GM21825 (cell line): Measurements from ENCODE around the gene ARHGAP22.
"Not testable (repeated sequence)": the region's sequence is repeated elsewhere in the genome, so short reads cannot be mapped to it uniquely, and the experiment has no call there.

Source experiments
- ATAC-seq: cut with Tn5 transposase; IDR thresholded peaks from one replicate; pipeline ENCODE4 v1.9.1; 2021; ENCODE audit warnings: mild to moderate bottlenecking, moderate library complexity; ENCODE audit not compliant: unreplicated experiment

ARHGAP22 gene

DNA sequence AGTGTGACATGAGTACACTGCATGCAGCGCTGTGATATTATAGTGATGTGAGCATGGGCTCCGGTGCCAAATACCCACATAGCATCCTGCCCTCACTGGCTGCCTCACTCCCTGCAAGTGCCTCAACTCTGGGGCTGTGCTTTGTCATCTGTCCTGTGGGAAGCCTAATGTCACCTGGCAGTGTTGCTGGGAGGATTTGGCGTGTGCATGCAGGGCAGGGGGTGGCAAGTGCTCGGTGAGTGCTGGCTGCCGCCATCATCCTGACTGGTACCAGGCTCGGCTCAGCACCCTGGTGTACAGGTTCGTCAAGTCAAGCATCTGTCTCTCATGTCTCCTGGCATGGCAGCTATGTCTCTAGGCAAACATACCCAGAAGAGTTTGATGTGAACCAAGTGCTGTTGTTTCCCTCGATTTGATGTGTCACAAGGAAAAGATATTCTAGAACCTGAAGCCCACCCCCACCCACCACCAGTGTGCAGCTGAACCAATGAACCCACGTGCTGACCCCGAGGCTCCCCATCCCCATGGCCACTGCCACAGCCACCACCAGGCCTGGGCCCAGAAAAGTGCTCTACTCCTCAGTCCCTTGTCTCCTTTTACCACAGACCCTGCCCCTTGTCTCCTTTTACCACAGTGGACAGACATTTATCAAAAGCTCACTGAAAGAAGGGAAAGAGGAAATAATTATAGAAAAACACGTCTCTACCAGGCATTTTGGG lies 162.6 kb downstream of the ARHGAP22 start:
- no peak for ATAC-seq

DNA sequence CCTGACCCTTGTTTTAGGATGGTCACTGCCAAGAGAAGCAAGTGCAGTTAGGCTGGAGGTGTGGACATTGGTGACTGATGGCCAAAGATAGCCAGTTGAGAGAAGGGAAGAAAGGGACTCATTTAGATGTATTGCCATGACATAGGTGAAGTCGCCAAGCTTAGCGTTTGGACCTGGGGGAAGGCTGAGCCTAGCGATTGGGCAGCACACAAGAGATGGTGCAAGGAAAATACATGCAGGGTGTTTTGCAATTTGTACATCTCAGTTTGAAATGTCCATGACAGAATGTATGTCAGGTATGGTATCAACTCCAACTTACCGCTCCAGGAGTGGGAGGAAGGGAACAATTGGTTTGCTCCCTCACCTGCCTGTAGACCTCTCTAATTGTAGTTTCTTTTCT lies 164.1 kb downstream of the ARHGAP22 start:
- ATAC-seq = no peak

DNA sequence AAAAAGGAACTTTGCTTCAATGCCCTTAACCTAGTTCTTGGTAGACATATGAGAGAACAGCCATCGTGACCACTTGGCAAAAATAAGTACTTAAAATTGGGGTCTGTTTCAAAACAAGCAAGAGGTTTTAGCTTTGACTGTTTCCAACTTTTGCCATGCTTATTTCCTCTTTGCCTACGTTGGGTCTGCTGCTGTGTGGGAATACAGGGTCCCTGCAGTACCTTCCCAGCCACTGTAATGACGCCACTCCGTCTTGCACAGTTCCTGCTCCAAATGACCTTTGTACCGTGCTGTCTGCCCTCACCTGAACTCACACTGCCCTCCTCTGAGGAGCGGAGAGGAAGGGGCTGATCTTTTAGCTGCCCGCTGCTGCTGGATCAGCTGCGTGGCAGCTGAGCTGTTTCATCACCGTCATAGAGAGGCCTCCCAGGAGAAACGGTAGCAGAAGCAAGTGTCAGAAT lies 165.3 kb downstream of the ARHGAP22 start:
- no peak for ATAC-seq

DNA sequence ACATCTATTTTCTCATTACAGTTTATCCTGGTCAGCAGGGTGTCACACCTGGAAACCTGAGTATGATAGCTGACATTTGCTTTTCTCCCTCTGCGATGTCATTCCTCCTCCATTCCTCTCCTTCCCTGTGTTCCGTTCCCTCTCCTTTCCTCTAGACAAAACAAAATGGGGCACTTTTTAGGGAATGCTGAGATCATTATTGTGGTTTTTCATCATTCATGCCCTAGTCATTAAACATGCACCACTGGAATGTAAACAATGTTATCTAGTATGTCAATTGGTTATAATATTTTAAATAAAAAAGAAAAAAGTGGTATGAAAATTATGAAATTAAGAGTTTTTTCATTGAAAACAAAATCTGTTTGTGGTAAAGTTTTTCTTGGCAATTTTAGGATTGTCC lies 165.8 kb downstream of the ARHGAP22 start:
- ATAC-seq = no peak

DNA sequence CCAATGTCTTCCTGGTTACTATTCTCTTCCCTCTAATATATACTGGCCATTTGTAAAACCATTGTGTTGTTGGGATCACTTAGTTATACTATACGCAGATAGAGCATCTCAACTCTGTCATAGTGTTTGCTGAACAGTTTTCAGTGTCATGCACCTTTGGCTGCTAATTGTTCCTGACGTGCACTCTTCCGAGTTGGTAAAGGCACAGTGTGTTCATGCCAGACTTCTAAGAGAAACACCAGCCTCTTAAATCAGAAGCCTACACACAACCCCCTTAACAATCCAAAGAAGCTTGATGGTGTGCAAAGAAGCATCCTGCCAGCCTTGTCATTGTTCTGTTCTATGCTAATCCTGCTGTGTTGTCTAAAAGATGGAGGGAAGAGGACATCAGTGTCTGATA lies 167.3 kb downstream of the ARHGAP22 start:
- ATAC-seq = no peak

DNA sequence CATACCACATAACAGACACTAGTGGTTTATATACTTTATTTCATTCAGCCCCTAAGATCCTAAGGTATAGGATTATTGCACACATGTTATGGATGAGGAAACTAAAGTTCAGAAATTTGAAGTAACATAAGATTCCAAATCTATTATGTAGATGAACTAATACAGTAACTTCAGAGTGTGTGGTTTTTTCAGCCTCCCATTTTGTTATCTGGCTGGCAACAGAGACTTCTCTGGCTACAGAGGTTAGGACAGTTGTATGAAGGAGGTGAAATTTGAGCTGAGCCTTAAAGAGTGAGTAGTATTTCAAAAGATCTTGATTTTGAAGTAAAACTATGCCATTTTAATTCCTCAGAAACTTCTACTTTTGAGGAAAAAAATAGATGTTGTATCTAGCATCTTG lies 173.0 kb downstream of the ARHGAP22 start:
- ATAC-seq = no peak

DNA sequence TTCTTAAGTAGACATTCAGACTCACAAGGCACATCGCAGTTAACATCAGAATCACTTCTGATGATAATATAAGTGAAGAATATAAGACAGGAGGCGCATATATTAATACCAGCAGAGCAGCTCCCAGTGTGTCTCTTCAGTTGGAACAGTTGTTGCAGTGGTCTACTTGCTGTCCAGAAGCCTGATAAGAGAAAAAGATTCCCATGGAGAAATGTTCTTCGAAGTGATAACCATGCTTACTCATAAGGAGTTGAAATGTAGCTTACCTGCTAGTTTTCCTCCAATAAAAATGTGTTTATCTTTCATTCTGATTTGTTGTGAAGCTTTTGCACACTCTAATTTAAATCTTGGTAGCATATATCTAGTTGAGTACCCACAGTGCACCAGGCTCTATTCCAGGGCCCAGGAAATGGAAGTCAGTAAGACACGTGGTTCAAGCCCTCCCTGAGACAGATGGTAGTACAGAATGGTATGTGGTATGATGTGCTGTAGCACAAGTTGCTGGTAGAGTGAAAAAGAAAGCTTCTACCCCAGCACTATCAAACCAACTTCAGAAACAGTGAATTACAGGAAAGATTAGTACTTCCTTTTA lies 174.4 kb downstream of the ARHGAP22 start:
- ATAC-seq = no peak

DNA sequence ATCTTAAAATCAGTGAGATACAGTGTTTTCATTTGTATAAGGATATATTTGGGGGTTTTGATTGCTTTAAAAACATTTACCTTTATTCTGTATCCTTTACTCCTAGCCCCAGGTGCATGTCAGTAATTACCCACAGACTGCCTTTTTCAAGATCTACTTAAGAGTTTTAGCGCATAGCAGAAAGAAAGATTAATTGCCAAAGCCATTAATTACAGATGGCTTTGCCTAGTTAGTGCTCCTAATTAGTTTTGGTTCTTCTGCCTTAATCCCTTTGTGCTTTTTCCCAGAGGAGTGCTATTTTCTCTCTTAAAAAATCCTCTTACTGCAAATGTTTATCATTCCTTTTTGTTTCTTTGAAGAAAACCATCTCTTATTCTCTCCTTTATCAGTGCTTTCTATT lies 175.6 kb downstream of the ARHGAP22 start:
- no peak for ATAC-seq

DNA sequence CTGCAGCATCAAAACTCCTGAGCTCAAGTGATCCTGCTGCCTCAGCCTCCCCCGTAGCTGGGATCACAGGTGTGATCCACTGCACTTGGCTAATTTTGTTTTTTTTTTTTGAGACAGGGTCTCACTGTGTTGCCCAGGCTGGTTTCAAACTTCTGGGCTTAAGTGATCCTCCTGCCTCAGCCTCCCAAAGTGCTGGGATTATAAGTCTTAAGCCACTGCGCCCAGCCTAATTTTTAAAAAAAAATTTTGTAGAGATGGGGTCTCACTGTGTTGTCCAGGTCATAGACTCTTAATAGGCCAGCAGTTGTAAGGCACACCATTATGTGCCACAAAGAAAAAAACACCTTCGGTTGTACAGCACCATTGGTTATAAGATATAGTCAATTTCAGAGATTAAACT lies 176.0 kb downstream of the ARHGAP22 start:
- no peak for ATAC-seq

DNA sequence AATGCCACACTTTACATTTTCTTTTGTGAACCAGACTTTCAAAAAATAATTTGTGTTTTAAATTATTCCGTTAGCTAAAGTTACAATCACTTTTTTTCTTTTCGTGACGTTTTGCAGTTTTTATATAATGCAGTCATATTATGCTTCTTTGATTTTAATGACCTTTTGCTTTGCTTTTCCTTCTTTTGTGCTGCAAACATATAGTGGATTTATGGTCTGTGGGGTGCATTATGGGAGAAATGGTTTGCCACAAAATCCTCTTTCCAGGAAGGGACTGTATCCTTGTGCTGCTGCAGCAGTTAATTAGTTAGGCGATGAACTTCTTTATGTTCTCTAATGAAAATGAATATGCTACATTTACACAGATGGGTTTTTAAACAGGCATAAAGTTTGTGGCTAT lies 181.0 kb downstream of the ARHGAP22 start:
- no peak for ATAC-seq

DNA sequence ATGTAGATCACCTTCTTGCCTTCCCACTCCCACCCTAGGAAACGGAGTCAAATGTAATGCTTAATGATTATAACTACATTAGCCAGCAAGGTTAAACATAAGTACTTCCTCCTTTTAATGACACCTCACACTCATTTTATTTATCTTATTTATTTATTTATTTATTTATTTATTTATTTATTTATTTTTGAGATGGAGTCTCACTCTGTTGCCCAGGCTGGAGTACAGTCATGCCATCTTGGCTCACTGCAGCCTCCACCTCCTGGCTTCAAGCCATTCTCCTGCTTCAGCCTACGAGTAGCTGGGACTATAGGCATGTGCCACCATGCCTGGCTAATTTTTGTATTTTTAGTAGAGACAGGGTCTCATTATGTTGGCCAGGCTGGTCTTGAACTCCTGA lies 183.0 kb downstream of the ARHGAP22 start:
- not testable (repeated sequence) for ATAC-seq

DNA sequence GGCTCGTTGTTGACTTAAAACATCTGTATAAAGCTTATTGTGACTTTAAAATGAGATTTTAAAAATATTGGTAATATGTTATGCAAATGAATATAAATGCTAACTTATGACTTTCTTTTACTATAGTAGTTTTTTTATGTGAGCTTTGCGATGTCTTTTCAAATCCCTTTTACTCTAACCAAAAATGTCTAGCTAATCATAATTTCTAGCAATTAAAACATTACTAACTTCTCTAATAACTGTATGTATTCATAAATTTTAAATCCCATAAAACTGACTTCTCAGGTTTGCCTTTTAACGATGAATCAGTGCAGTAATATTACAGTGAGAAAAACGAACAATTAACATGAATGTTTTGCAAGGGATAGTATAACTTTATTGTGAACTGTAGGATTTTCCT lies 185.2 kb downstream of the ARHGAP22 start:
- ATAC-seq = no peak

DNA sequence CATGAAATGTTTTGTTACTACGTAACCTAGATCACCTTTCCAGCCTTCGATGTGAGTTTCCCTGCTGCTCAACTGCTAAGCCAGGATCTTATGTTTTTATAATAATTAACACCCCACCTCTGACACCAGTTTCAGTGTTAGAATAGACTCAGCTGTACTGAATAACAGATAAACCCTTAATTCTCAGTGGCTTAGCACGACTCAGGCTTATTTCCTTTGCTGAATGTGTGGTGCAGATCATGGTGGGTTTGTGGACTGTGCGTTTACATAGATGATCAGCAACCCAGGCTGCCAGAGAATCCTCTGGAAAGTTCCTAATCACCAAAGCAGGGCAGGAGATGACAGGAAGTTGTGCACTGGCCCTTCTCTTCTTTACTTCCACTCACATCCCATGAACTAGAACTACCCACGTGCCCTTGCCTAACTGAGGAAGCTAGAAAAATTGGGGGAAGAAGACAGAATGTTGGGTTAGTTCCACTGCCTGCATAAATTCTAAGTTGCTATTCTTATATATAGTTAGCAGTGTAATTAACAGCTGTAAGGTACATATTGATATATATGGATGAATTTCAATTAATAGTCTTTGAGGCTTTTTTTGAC lies 186.6 kb downstream of the ARHGAP22 start:
- ATAC-seq = no peak

DNA sequence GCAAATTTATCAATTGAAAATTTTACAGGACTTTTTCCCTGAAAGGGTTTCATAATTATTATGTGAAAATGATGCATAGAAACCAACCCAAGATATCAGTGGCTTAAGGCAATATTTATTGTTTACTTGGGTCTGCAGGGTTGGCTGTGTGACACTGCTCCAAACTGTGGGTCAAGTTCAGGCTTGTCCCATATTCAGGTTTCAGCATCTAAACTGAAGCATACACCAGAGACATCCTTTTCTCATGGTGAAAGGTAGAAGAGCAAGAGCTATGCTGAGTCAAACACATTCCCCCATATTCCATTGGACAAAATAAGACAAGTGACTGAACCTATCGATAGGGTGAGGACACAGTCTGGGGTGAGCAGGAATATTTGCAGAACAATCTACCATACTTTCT lies 187.5 kb downstream of the ARHGAP22 start:
- no peak for ATAC-seq

DNA sequence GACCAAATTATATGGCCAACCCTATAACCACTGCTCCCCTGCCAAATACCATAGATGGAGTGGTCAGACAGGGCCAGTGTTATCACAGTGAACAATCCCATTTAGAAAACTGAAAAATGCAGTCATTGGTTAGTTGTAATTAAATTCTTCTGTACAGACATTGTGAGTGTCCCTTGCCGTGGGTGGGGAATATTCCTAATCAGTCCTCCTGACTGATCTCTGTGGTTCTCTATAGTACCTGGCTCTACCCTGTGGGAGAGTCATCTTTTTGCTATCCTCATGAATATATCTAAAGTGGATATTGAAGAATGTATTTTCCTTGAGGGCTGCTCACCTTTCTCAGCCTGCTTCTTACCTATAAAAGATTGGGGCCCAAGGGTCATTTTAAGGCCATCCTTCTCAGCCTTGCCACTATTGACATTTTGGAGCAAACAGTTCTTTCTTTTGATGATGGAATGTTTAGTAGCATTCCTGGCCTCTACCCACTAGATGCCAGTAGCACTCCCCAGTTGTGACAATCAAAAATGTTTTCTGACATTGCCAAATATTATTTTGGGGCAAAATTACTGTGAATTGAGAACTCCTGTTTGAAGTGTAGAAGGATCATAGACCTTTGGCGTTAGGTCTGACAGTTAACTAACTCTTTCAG lies 188.2 kb downstream of the ARHGAP22 start:
- no peak for ATAC-seq

DNA sequence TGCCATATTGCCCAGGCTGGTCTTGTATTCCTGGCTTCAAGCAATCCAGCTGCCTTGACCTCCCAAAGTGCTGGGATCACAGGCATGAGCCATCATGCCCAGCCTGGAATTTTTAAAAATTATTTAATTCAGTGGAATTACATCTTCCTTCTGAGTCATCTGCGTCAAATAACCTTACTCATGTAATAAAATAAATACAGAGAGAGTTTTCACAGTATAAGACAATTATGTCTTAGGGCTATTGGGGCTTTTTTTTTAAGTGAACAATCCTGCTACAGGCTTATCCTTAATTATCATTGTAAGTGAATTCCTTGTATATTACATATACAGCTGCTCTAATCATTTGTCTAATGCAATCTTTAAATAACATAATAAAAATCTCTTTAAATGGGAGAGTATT lies 190.1 kb downstream of the ARHGAP22 start:
- no peak for ATAC-seq

DNA sequence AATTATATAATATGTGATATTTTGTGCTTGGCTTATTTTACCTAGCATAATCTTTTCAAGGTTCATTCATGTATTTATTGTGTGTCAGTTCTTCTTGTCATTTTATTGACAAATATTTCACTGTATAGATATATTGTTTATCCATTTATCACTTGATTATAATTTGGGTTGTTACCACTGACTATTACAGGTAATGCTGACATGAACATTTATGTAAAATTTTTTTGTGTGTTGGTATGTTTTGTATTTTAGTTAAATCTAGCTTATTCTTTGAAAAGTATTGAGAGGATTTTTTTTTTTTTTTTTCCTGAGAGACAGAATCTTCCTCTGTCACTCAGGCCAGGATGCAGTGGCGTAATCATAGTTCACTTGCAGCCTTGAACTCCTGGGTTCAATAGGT lies 190.7 kb downstream of the ARHGAP22 start:
- ATAC-seq = no peak

DNA sequence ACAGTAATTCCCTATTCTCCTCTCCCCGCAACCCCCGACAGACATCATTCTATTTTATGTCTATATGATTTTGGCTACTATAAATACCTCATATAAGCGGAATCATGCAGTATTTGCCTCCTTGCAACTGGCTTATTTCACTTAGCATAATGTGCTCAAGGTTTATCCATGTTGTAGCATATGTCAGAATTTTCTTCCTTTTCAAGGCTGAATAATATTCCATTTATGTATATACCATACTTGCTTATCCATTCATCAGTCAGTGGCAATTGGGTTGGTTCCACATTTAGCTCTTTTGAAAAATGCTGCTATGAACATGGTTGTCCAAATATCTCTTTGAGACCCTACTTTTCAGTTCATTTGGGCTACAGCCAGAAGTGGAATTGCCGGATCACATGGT lies 191.9 kb downstream of the ARHGAP22 start:
- no peak for ATAC-seq

DNA sequence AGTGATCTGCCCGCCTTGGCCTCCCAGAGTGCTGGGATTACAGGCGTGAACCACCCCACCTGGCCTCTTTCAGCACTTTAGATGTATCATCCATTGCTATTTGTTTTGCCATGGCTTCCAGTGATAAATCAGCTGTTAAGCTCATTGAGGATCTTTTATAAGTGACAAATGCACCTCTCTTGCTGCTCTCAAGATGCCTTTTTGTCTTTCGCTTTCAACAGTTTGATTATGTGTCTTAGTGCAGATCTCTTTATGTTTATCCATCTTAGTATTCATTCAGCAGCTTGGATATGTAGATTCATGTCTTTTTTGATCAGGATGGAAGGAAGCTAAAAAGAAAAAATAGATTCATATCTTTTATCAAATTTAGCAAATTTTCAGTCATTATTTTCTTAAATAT lies 192.8 kb downstream of the ARHGAP22 start:
- ATAC-seq = no peak

DNA sequence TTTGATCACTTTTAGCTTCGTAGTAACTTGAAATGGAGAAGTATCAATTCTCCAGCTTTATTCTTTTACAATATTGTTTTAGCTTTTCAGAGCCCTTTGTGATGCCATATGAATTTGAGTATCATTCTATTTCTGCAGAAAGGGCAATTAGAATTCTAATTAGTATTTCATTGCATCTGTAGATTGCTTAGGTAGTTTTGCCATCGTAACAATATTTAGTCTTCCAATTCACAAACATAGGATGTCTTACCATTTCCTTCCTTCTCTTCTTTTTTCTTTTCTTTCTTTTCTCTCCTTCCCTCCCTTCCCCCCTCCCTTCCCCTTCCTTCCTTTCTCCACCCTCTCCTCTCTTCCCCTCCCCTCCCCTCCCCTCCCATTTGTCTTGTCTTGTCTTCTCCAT lies 193.4 kb downstream of the ARHGAP22 start:
- ATAC-seq = no peak

DNA sequence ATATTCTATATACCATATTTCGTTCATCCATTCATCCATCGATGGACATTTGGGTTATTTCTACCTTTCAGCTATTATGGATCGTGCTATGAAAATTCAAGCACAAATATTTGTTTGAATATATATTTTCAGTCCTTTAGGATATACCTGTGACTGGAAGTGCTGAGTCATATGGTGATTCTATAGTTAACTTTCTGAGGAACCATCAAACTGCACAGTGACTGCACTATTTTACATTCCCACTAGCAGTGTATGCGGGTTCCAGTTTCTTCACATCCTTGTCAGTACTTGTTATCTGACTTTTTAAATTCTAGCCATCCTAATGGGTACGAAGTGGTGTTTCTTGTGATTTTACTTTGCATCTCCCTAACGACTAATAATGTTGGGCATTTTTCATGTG lies 194.4 kb downstream of the ARHGAP22 start:
- ATAC-seq = no peak

DNA sequence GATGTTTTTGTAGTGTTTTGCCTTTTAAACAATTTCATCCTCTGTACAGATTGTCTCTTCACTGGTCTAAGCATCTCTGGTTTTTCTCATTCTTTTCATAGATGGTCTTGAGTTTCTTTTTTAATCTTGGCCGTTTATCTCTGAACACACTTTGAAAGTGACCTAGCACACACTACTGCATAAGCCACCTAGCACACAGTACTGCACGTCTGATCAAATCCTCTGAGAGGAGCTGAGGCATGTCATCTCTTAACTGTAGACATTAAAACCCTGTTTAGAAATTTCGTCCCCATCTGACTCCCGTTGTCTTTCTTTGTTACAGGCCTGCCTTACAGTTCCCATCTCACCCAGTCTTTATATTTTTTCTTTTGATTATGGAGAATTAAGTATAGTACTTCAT lies 198.2 kb downstream of the ARHGAP22 start:
- ATAC-seq = no peak
